ENCODE data around the gene FGFR2. TPM values are rescaled to one million over a fixed set of nuclear protein-coding genes. Genes with fewer than 3 reads are reported as not detected.

Gene FGFR2
- polyA plus RNA-seq, 1 experiment = not detected

DNA sequence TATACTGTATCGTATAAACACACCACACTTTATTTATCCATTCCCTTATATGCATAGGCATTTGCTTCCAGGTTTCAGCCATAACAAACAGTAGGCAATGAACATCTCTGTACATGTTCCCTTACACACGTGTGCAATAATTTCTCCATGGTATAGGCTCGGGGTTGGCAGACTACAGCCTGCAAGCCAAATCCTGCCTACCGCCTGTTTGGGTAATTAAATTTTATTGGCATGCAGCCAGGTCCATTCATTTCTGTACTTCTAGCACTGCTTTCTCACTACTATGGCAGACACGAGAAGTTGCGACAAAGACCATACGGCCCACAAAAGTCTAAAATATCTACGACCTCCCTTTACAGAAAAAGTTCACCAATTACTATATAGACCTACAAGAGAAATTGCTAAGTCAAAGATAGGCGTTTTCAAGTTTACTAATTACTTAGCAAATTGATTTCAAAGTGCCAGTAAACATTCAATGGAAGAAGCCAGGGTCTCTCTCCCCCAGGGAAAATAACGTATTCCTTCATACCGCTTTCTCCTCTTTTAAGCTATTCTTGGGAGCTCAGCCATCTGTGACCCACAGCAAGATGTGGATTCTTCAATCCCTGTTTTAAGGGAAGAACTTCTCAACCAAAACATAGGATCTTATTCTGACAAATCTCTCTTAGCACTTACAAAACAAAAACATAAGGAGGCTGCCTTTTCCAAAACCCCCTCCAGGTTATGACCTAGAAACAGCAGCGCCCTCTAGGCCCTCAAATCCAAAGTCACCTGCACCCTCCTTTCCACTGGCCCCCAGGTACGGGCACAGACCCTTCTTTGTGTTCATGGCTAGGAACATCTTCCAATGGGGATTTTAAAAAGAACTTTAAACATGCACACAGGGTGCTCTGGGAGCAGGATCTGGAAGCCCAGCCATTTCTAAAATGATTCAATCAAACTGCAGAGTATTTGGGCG is 100.5 kb downstream of the FGFR2 start:
- Histone ChIP-seq H3K27me3 (ENCODE audit: control insufficient read depth, insufficient read depth, low read length) (no peaks in the 10 kb centered on the region), H3K27ac (ENCODE audit: low read depth, low read length) (no peak overlapping the region), H3K9me3 (ENCODE audit: control insufficient read depth, insufficient read depth, low read length) (peaks cover 48% of the 10 kb centered on the region), H3K4me3 (ENCODE audit: low read depth, low read length) (no peak overlapping the region)
- TF ChIP-seq CTCF (IDR thresholded peaks at IDR 0.05; ENCODE audit: low read depth, low read length) = no peak
- POLR2A ChIA-PET = no interaction called here
- CTCF ChIA-PET = no interaction called here
- no peak for DNase-seq (ENCODE audit: low read depth, low spot score)

DNA sequence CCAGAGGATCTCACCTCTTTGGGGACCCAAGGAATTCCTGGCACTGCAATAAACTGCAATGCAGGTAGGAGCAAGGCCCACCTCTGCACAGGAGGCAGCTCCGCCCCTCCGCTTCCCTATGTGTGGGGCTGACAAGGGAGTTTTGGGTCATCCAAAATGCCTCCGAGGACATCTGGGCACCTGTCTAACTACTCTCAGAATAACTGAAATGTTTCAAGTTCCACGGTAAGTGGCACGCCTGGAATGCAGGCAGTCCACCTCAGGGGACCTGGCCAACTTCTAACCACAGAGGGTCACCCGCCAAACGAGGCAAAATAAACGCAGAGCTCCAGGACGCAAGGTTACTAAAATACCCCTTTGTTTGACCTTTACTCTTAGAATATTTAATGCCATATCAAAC is 102.5 kb downstream of the FGFR2 start:
- Histone ChIP-seq H3K27me3 (ENCODE audit: control insufficient read depth, insufficient read depth, low read length) (no peaks in the 10 kb centered on the region), H3K9me3 (ENCODE audit: control insufficient read depth, insufficient read depth, low read length) (peaks cover 66% of the 10 kb centered on the region), H3K4me3 (ENCODE audit: low read depth, low read length) (no peak overlapping the region), H3K27ac (ENCODE audit: low read depth, low read length) (no peak overlapping the region)
- ChIA-PET POLR2A (no interaction called here), CTCF (no interaction called here)
- DNase-seq (ENCODE audit: low read depth, low spot score) = no peak
- no peak for TF ChIP-seq CTCF (IDR thresholded peaks at IDR 0.05; ENCODE audit: low read depth, low read length)

GRCh38 chr10:121494296-121494695 is 103.9 kb downstream of the FGFR2 start:
- POLR2A ChIA-PET = no interaction called here
- TF ChIP-seq CTCF (IDR thresholded peaks at IDR 0.05; ENCODE audit: low read depth, low read length) = no peak
- H3K27me3 ChIP-seq (ENCODE audit: control insufficient read depth, insufficient read depth, low read length) = no peaks in the 10 kb centered on the region
- peaks cover 64% of the 10 kb centered on the region for H3K9me3 ChIP-seq (ENCODE audit: control insufficient read depth, insufficient read depth, low read length)
- no peak overlapping the region for H3K4me3 ChIP-seq (ENCODE audit: low read depth, low read length)
- CTCF ChIA-PET = no interaction called here
- no peak overlapping the region for H3K27ac ChIP-seq (ENCODE audit: low read depth, low read length)
- no peak for DNase-seq (ENCODE audit: low read depth, low spot score)

DNA sequence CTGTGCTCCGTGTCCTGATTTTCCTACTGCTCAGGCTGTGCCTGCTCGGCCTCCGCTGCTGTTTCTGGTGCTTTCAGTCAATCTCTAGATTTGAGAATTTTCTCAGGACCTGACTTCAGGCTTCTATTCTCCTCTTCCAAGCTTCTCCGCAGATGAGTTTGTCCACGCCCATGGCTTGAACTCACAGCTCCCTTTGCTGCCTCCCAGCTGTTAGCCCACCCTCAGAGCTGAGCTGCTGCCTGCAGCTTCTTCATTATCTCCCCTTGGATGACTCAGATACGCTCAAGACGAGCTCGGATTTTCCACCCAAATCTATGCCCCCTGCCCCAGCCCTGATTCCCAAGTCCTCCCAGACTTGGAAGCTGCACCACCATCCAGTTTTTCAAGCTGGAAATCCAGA is 104.7 kb downstream of the FGFR2 start:
- ChIA-PET CTCF (no interaction called here), POLR2A (no interaction called here)
- Histone ChIP-seq H3K27me3 (ENCODE audit: control insufficient read depth, insufficient read depth, low read length) (no peaks in the 10 kb centered on the region), H3K27ac (ENCODE audit: low read depth, low read length) (no peak overlapping the region), H3K9me3 (ENCODE audit: control insufficient read depth, insufficient read depth, low read length) (peaks cover 61% of the 10 kb centered on the region), H3K4me3 (ENCODE audit: low read depth, low read length) (no peak overlapping the region)
- TF ChIP-seq CTCF (IDR thresholded peaks at IDR 0.05; ENCODE audit: low read depth, low read length) = no peak
- no peak for DNase-seq (ENCODE audit: low read depth, low spot score)

GRCh38 chr10:121490871-121491519 is 107.2 kb downstream of the FGFR2 start:
- DNase-seq (ENCODE audit: low read depth, low spot score) = no peak
- POLR2A ChIA-PET = no interaction called here
- TF ChIP-seq CTCF (IDR thresholded peaks at IDR 0.05; ENCODE audit: low read depth, low read length) = no peak

More at GRCh38 chr10:121490871-121491519, 107.2 kb downstream of the FGFR2 start:
- Histone ChIP-seq H3K27ac (ENCODE audit: low read depth, low read length) (no peak overlapping the region), H3K4me3 (ENCODE audit: low read depth, low read length) (no peak overlapping the region), H3K27me3 (ENCODE audit: control insufficient read depth, insufficient read depth, low read length) (no peaks in the 10 kb centered on the region), H3K9me3 (ENCODE audit: control insufficient read depth, insufficient read depth, low read length) (peaks cover 61% of the 10 kb centered on the region)
- CTCF ChIA-PET = no interaction called here
